PC-9 (cell line): ENCODE measurements around the gene XIRP2. TPM values are rescaled to one million over a fixed set of nuclear protein-coding genes. Genes with fewer than 3 reads are reported as not detected.
"Not testable (repeated sequence)": the region's sequence is repeated elsewhere in the genome, so short reads cannot be mapped to it uniquely, and the experiment has no call there.

Source experiments
- BruUV-seq: library from RNA; stranded (reverse); fragments of 400-500 nt; replicated peaks from 2 replicates; lab custom pipeline; 2021; lab: Mats Ljungman, UMichigan
- CTCF ChIA-PET: fragments of 300-600 bp; sonication (Branson Sonifier 250); formaldehyde crosslinking; loops from one replicate; lab custom pipeline; 2022; ENCODE audit warnings: antibody characterized with exemption; lab: Charles Lee
- POLR2A ChIA-PET: fragments of 300-600 bp; sonication (Branson Sonifier 250); formaldehyde crosslinking; loops from one replicate; lab custom pipeline; 2022; ENCODE audit warnings: antibody characterized with exemption; ENCODE audit not compliant: unreplicated experiment; lab: Charles Lee
- DNase-seq, 2 experiments: peaks; one replicate each; pipeline versions ENCODE4 v3.0.0 to v3.0.0-alpha.2; 2015 to 2022; ENCODE audit warnings: mixed read lengths in 1 of 2
- H2AFZ ChIP-seq: fragments of 200-600 bp; sonication (generic); 2 replicates; pipeline ENCODE4 v1.8.1; 2017; ENCODE audit warnings: antibody characterized with exemption
- H3F3A ChIP-seq: fragments of 200-600 bp; sonication (generic); 2 replicates; pipeline ENCODE4 v1.8.1; 2017; ENCODE audit warnings: antibody characterized with exemption, mild to moderate bottlenecking, low read depth; ENCODE audit not compliant: insufficient read depth
- H3K27ac ChIP-seq: fragments of 200-600 bp; sonication (generic); 2 replicates; pipeline ENCODE4 v1.6.1; 2016; ENCODE audit warnings: mixed run types
- H3K27me3 ChIP-seq: fragments of 200-600 bp; sonication (generic); 2 replicates; pipeline ENCODE4 v1.6.1; 2016; ENCODE audit warnings: low read depth, mixed run types; ENCODE audit not compliant: insufficient read depth
- H3K36me3 ChIP-seq: fragments of 200-600 bp; sonication (generic); 2 replicates; pipeline ENCODE4 v1.6.1; 2016; ENCODE audit warnings: low read depth, mixed run types
- H3K4me1 ChIP-seq: fragments of 200-600 bp; sonication (generic); replicated peaks from 2 replicates; pipeline ENCODE4 v1.6.1; 2016; ENCODE audit warnings: mixed run types; ENCODE audit not compliant: insufficient read depth
- H3K4me2 ChIP-seq: fragments of 200-600 bp; sonication (generic); 2 replicates; pipeline ENCODE4 v1.6.1; 2017; ENCODE audit warnings: mixed run types
- H3K4me3 ChIP-seq: fragments of 200-600 bp; sonication (generic); 2 replicates; pipeline ENCODE4 v1.6.1; 2016; ENCODE audit warnings: mixed run types
- H3K79me2 ChIP-seq: fragments of 200-600 bp; sonication (generic); 2 replicates; pipeline ENCODE4 v1.6.1; 2017; ENCODE audit warnings: low read depth, mixed run types
- H3K9me2 ChIP-seq: fragments of 200-600 bp; sonication (generic); 2 replicates; pipeline ENCODE4 v1.8.1; 2017; ENCODE audit warnings: mild to moderate bottlenecking; ENCODE audit not compliant: insufficient read depth
- H3K9me3 ChIP-seq: fragments of 200-600 bp; sonication (generic); 2 replicates; pipeline ENCODE4 v1.8.1; 2016; ENCODE audit warnings: low read depth; ENCODE audit not compliant: insufficient read depth
- H4K20me1 ChIP-seq: fragments of 200-600 bp; sonication (generic); 2 replicates; pipeline ENCODE4 v1.8.1; 2017; ENCODE audit not compliant: insufficient read depth
- CTCF ChIP-seq: fragments of 200-600 bp; sonication (generic); conservative IDR thresholded peaks from 2 replicates; pipeline ENCODE4 v1.6.1; 2017; ENCODE audit warnings: mixed run types, antibody characterized with exemption, mild to moderate bottlenecking, moderate library complexity
- EZH2 ChIP-seq: fragments of 200-600 bp; sonication (generic); IDR thresholded peaks from 2 replicates; pipeline ENCODE4 v1.8.0; 2017; ENCODE audit warnings: antibody characterized with exemption, low read depth
- intact Hi-C: fragments of 100-400 bp; cut with micrococcal nuclease; formaldehyde crosslinking; loops from one replicate; pipeline ENCODE4 v1.10.0; 2022; ENCODE audit not compliant: unreplicated experiment
- total RNA-seq: library from RNA; stranded (reverse); gene quantifications from 2 replicates; pipeline ENCODE4 v1.2.3, GENCODE V29; 2021

The XIRP2 gene
- total RNA-seq, 1 experiment from 2014 or later, result not detected

GRCh38 chr2:167103028-167103756 lies 214.9 kb downstream of the XIRP2 start:
- TF ChIP-seq EZH2, result no peak
- TF ChIP-seq CTCF, result no peak
- Histone ChIP-seq H3K4me3 (no peak overlapping the region), H4K20me1 (no peaks in the 10 kb centered on the region), H3K4me2 (no peak overlapping the region), H3K27ac (no peak overlapping the region), H3K27me3 (no peaks in the 10 kb centered on the region), H3K9me2 (no peaks in the 10 kb centered on the region), H3K4me1 (no peaks in the 10 kb centered on the region), H3K9me3 (no peaks in the 10 kb centered on the region), H3K79me2 (no peaks in the 10 kb centered on the region), H3F3A (no peaks in the 10 kb centered on the region), H3K36me3 (no peaks in the 10 kb centered on the region), H2AFZ (no peak overlapping the region)
- ChIA-PET CTCF (no interaction called here), POLR2A (no interaction called here)
- intact Hi-C loops, result no loop called here
- no peak for DNase-seq
- no TSS peak for BruUV-seq

- intact Hi-C loops, result no loop called here
- TF ChIP-seq EZH2, result no peak
- no TSS peak for BruUV-seq
- H3K9me2 ChIP-seq, result no peaks in the 10 kb centered on the region
- H3K27me3 ChIP-seq, result no peaks in the 10 kb centered on the region
- CTCF ChIA-PET, result no interaction called here
- H3K27ac ChIP-seq, result no peak overlapping the region
- H3K36me3 ChIP-seq, result no peaks in the 10 kb centered on the region
- POLR2A ChIA-PET, result no interaction called here
- no peak overlapping the region for H3K4me2 ChIP-seq
- H3K4me1 ChIP-seq, result no peaks in the 10 kb centered on the region
- H2AFZ ChIP-seq, result no peak overlapping the region
- no peaks in the 10 kb centered on the region for H3K9me3 ChIP-seq
- H3K4me3 ChIP-seq, result no peak overlapping the region
- no peak for DNase-seq
- no peaks in the 10 kb centered on the region for H4K20me1 ChIP-seq
- no peaks in the 10 kb centered on the region for H3F3A ChIP-seq
- H3K79me2 ChIP-seq, result no peaks in the 10 kb centered on the region
Observed at GRCh38 chr2:167103757-167104133, 215.5 kb downstream of the XIRP2 start.

GRCh38 chr2:167104691-167105090 lies 216.4 kb downstream of the XIRP2 start:
- no peaks in the 10 kb centered on the region for H3K9me2 ChIP-seq
- H4K20me1 ChIP-seq, result no peaks in the 10 kb centered on the region
- no peak overlapping the region for H2AFZ ChIP-seq
- CTCF ChIA-PET, result no interaction called here
- H3K36me3 ChIP-seq, result no peaks in the 10 kb centered on the region
- no peak for TF ChIP-seq CTCF
- no peak for TF ChIP-seq EZH2
- no peaks in the 10 kb centered on the region for H3K4me1 ChIP-seq
- DNase-seq, result no peak
- no TSS peak for BruUV-seq
- POLR2A ChIA-PET, result no interaction called here
- H3K9me3 ChIP-seq, result no peaks in the 10 kb centered on the region
- no peak overlapping the region for H3K4me2 ChIP-seq
- no peaks in the 10 kb centered on the region for H3K79me2 ChIP-seq
- no peaks in the 10 kb centered on the region for H3F3A ChIP-seq
- H3K27ac ChIP-seq, result no peak overlapping the region
- intact Hi-C loops, result no loop called here
- H3K27me3 ChIP-seq, result no peaks in the 10 kb centered on the region
- no peak overlapping the region for H3K4me3 ChIP-seq

GRCh38 chr2:167109682-167110081 lies 221.4 kb downstream of the XIRP2 start:
- H3K4me3 ChIP-seq, H3K79me2 ChIP-seq, H4K20me1 ChIP-seq, H3K36me3 ChIP-seq, H3K27ac ChIP-seq, intact Hi-C loops, POLR2A ChIA-PET, BruUV-seq, H3F3A ChIP-seq, CTCF ChIA-PET, H3K9me3 ChIP-seq, DNase-seq, H2AFZ ChIP-seq, H3K4me1 ChIP-seq, H3K4me2 ChIP-seq, H3K27me3 ChIP-seq, H3K9me2 ChIP-seq: not testable (repeated sequence)
